OCI-LY1 (cell line): ENCODE results near the gene VPS36.

Experiments
- H2AFZ ChIP-seq: fragments of 200-600 bp; sonication (generic), shearing (Covaris generic); 2 replicates; pipeline ENCODE4 v1.6.0; 2014; ENCODE audit warnings: antibody characterized with exemption, mild to moderate bottlenecking, low read length
- H3F3A ChIP-seq: fragments of 200-600 bp; sonication (generic), shearing (Covaris generic); 2 replicates; pipeline ENCODE4 v1.6.0; 2014; ENCODE audit warnings: mild to moderate bottlenecking, antibody characterized with exemption, low read length, moderate library complexity; ENCODE audit not compliant: insufficient read depth
- H3K27ac ChIP-seq: fragments of 200-600 bp; sonication (generic); 2 replicates; pipeline ENCODE4 v1.5.1; 2014; ENCODE audit warnings: low read length, mixed run types, mild to moderate bottlenecking, low read depth; ENCODE audit not compliant: poor library complexity, severe bottlenecking
- H3K27me3 ChIP-seq: fragments of 200-600 bp; sonication (generic); 2 replicates; pipeline ENCODE4 v1.6.0; 2014; ENCODE audit warnings: antibody characterized with exemption, mild to moderate bottlenecking, low read length, moderate library complexity; ENCODE audit not compliant: insufficient read depth
- H3K36me3 ChIP-seq: fragments of 200-600 bp; sonication (generic); 2 replicates; pipeline ENCODE4 v1.6.1; 2014; ENCODE audit warnings: mild to moderate bottlenecking, antibody characterized with exemption, low read length, moderate library complexity, mixed read lengths; ENCODE audit not compliant: insufficient read depth
- H3K4me1 ChIP-seq: fragments of 200-600 bp; sonication (generic); 2 replicates; pipeline ENCODE4 v1.5.1; 2014; ENCODE audit warnings: mild to moderate bottlenecking, low read length, moderate library complexity; ENCODE audit not compliant: insufficient read depth, severe bottlenecking
- H3K4me2 ChIP-seq: fragments of 200-600 bp; sonication (generic), shearing (Covaris generic); 2 replicates; pipeline ENCODE4 v1.6.1; 2014; ENCODE audit warnings: low read length
- H3K4me3 ChIP-seq: fragments of 200-600 bp; sonication (generic); 2 replicates; pipeline ENCODE4 v1.5.1; 2014; ENCODE audit warnings: low read length, low read depth, mild to moderate bottlenecking, mixed read lengths; ENCODE audit not compliant: poor library complexity, severe bottlenecking
- H3K79me2 ChIP-seq: fragments of 200-600 bp; shearing (Covaris generic); 2 replicates; pipeline ENCODE4 v1.6.1; 2016; ENCODE audit warnings: mixed run types, low read length, mixed read lengths; ENCODE audit not compliant: insufficient read depth
- H3K9ac ChIP-seq: fragments of 200-600 bp; sonication (generic), shearing (Covaris generic); 2 replicates; pipeline ENCODE4 v1.6.1; 2014; ENCODE audit warnings: mild to moderate bottlenecking, low read length, mixed read lengths
- H3K9me2 ChIP-seq: fragments of 200-600 bp; sonication (generic), shearing (Covaris generic); 2 replicates; pipeline ENCODE4 v1.6.1; 2014; ENCODE audit warnings: low read depth, mild to moderate bottlenecking, low read length, mixed read lengths
- H3K9me3 ChIP-seq: fragments of 200-600 bp; shearing (Covaris generic); 2 replicates; pipeline ENCODE4 v1.6.1; 2014; ENCODE audit warnings: low read length, mixed read lengths
- H4K20me1 ChIP-seq: fragments of 200-600 bp; sonication (generic), shearing (Covaris generic); 2 replicates; pipeline ENCODE4 v1.6.0; 2016; ENCODE audit warnings: mild to moderate bottlenecking, low read length; ENCODE audit not compliant: insufficient read depth
- CTCF ChIP-seq: fragments of 200-600 bp; sonication (generic), shearing (Covaris generic); IDR thresholded peaks from 2 replicates; pipeline ENCODE4 v1.5.1; 2017; ENCODE audit warnings: mild to moderate bottlenecking, antibody characterized with exemption, low read length, moderate library complexity, mixed read lengths
- EZH2 ChIP-seq: fragments of 200-600 bp; sonication (generic), shearing (Covaris generic); IDR thresholded peaks from 2 replicates; pipeline ENCODE4 v1.8.0; 2017; ENCODE audit warnings: borderline replicate concordance, mixed run types, mild to moderate bottlenecking, antibody characterized with exemption, low read length, moderate library complexity, mixed read lengths

Gene VPS36

DNA sequence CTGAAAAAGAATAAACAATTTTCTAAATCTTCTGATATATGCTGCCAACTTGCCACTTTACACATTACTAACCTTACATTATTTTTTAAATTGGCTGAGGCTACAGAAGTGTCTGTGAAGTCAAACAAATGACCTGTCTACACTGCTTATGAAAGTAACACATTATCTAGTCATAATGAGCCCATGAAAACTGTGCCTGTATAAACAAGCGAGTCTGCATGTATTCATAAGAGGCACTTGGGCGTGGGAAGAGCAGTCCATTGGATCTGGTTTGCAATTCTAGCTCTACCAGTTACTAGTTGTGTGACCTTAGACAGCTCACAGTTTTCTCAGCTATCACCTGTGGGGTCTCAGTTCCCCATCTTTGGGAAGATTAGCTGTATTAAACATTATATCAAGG, 3.1 kb downstream of the VPS36 start:
- peaks cover 28% of the 10 kb centered on the region for H3K4me1 ChIP-seq
- no peak overlapping the region for H3K27ac ChIP-seq
- no peaks in the 10 kb centered on the region for H4K20me1 ChIP-seq
- H2AFZ ChIP-seq: no peak overlapping the region
- H3K36me3 ChIP-seq: peaks cover 5% of the 10 kb centered on the region; the same call in 1 of the 2 replicates
- no peak overlapping the region for H3K4me2 ChIP-seq
- H3K79me2 ChIP-seq: peaks cover 16% of the 10 kb centered on the region; the same call in 1 of the 2 replicates
- TF ChIP-seq CTCF (no peak), EZH2 (no peak)
- no peak overlapping the region for H3K9ac ChIP-seq
- H3K27me3 ChIP-seq: no peaks in the 10 kb centered on the region
- H3K9me3 ChIP-seq: no peaks in the 10 kb centered on the region
- H3K9me2 ChIP-seq: no peaks in the 10 kb centered on the region
- no peaks in the 10 kb centered on the region for H3F3A ChIP-seq
- no peak overlapping the region for H3K4me3 ChIP-seq

GRCh38 chr13:52446265-52446664, 4.2 kb downstream of the VPS36 start:
- Histone ChIP-seq H3K79me2 (peaks cover 16% of the 10 kb centered on the region; the same call in 1 of the 2 replicates), H3K4me1 (peaks cover 24% of the 10 kb centered on the region), H3K36me3 (peaks cover 10% of the 10 kb centered on the region; the same call in 1 of the 2 replicates), H3F3A (no peaks in the 10 kb centered on the region), H3K27ac (no peak overlapping the region), H3K9me2 (no peaks in the 10 kb centered on the region), H2AFZ (no peak overlapping the region), H3K4me2 (no peak overlapping the region), H3K4me3 (no peak overlapping the region), H3K27me3 (no peaks in the 10 kb centered on the region), H3K9me3 (no peaks in the 10 kb centered on the region), H4K20me1 (no peaks in the 10 kb centered on the region), H3K9ac (no peak overlapping the region)
- TF ChIP-seq CTCF (no peak), EZH2 (no peak)

DNA sequence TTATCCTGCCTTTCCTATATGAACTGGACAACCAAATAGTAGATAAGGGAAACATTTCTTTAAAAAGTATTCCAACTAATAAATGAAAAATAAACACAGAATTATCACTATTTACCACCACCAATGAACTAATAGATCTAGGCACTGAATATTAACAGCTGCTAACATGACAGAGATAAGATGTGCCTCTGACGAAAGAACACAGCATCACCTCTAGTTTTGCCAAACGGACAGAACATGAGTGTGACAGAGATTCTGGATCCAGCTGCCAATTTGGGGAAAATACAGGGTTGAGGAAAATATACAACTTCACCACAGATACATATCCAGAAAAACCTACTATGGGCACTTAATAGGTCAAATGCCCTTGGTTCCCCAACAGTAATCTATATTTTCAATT, 18.0 kb downstream of the VPS36 start:
- Histone ChIP-seq H3K36me3 (peaks cover 61% of the 10 kb centered on the region), H3K9me2 (no peaks in the 10 kb centered on the region), H3K27ac (no peak overlapping the region), H3F3A (no peaks in the 10 kb centered on the region), H3K4me1 (no peaks in the 10 kb centered on the region), H4K20me1 (no peaks in the 10 kb centered on the region), H3K27me3 (no peaks in the 10 kb centered on the region), H3K79me2 (no peaks in the 10 kb centered on the region), H3K9ac (no peak overlapping the region), H3K4me2 (no peak overlapping the region), H2AFZ (no peak overlapping the region), H3K9me3 (no peaks in the 10 kb centered on the region), H3K4me3 (no peak overlapping the region)
- TF ChIP-seq EZH2: no peak
- no peak for TF ChIP-seq CTCF
